ENCODE measurements around the gene SORBS1. TPM values are rescaled to one million over a fixed set of nuclear protein-coding genes. Genes with fewer than 3 reads are reported as not detected.

SORBS1 gene
- total and polyA plus RNA-seq, 8 donors, result 11.4 to 25.6 (median 16.8) TPM

DNA sequence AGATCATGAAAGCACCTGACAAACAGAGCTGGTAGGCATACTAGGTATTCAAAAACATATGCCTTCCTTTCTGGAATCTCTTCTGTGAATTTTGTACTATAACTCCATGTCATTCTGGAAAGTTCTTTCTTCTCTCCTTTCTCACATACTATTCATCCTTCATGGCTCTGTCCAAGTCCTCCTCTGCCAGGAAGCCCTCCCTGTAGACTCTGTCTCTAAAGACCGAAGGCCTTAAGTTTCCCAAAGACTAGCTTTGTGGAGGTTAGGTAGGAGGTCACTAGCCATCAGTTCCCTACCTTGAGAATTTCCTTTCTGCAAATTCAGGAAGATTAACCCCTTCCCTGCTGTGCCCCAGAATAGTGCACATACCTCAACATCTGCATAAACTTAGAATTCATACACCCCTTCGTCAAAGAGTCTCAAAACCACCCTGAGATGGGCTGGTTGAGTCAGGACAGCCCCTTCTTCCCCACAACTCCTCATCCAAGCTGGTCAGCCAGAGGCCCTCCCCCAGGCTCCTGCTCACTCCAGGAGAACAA, 20.6 kb downstream of the SORBS1 start:
- no peaks in the 10 kb centered on the region for H3K27me3 ChIP-seq
- TF ChIP-seq, protein P1, sequence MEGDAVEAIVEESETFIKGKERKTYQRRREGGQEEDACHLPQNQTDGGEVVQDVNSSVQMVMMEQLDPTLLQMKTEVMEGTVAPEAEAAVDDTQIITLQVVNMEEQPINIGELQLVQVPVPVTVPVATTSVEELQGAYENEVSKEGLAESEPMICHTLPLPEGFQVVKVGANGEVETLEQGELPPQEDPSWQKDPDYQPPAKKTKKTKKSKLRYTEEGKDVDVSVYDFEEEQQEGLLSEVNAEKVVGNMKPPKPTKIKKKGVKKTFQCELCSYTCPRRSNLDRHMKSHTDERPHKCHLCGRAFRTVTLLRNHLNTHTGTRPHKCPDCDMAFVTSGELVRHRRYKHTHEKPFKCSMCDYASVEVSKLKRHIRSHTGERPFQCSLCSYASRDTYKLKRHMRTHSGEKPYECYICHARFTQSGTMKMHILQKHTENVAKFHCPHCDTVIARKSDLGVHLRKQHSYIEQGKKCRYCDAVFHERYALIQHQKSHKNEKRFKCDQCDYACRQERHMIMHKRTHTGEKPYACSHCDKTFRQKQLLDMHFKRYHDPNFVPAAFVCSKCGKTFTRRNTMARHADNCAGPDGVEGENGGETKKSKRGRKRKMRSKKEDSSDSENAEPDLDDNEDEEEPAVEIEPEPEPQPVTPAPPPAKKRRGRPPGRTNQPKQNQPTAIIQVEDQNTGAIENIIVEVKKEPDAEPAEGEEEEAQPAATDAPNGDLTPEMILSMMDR (IDR thresholded peaks at IDR 0.05), result no peak
- 95 to 98% methylated on average over 2 of the region's 2 CpGs for WGBS, 2 donors
- H3K4me1 ChIP-seq, result peaks cover 0 to 13% (median 7%) of the 10 kb centered on the region in 3 donors
- no peaks in the 10 kb centered on the region for H3K36me3 ChIP-seq
- DNase-seq (no peak), ATAC-seq (no peak), FAIRE-seq (no peak)
- no peaks in the 10 kb centered on the region for H3K9me3 ChIP-seq
- H3K27ac ChIP-seq, result no peak overlapping the region
- intact Hi-C loops (cut with DNase I), result no loop called here
- H3K4me3 ChIP-seq, result no peak overlapping the region

DNA sequence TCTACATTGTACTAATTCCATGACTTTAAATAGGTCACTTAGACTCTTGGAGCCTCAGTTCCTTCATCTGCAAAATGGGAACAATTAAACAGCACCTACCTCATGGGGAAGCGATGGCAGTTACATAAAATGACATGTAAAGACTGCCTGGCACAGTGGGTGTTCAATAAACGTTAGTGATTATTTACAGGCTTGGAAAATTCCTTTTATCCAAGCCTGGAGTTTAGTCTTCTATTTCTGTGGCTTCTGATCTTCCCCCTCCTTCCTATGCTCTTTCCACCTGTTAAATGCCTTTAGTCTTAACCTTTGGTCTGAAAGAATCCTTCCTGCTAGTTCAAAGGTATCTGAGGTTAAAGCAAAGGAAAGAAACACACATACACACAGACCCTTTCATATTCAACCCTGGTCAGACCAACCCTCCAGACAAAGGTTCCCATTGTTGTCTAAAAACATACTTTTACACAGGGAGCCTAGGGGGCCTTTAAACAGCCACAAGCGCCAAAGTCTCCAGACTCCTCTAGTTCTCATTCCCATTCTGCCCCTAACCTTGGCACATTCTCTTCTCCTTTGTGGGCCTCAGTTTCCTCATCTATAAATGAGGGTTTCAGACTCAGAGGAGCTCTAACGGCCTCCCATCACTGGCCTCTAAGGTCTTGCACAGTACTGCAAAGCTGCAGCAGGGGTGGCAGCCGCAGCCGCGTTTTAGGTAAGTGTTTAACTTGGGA, 21.4 kb downstream of the SORBS1 start:
- H3K4me3 ChIP-seq, result no peak overlapping the region
- FAIRE-seq (no peak), ATAC-seq (no peak), DNase-seq (no peak)
- whole genome bisulfite sequencing, 2 donors, result 69 to 73% methylated on average over 7 of the region's 7 CpGs
- no peaks in the 10 kb centered on the region for H3K36me3 ChIP-seq
- TF ChIP-seq, protein P1 (IDR thresholded peaks at IDR 0.05), result no peak
- intact Hi-C loops (cut with DNase I), result no loop called here
- peaks cover 0 to 13% (median 7%) of the 10 kb centered on the region in 3 donors for H3K4me1 ChIP-seq
- H3K27ac ChIP-seq, result no peak overlapping the region
- no peaks in the 10 kb centered on the region for H3K27me3 ChIP-seq
- H3K9me3 ChIP-seq, result no peaks in the 10 kb centered on the region

DNA sequence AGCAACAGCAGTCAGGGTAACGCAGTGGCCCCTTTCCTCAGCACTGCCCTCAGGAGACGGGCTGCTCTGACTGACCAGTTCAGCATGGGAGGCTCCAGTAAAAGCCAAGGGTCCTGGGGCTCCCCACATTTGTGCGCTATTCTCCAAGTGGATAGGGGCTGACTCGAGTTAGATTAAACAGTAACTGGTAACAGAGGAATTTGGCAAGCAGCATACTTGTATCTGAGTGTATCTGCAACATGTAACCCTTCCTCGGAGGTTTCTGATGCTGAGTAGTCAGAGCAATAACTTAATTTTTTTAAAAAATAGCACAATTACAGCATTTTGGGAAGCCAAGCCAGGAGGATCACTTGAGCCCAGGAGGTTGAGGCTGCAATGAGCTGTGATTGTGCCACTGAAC, 22.8 kb downstream of the SORBS1 start:
- no peaks in the 10 kb centered on the region for H3K27me3 ChIP-seq
- ATAC-seq, result peak in 2 of 4 donors; percentile 14 to 24
- DNase-seq, result no peak
- intact Hi-C loops (cut with DNase I), result no loop called here
- peaks cover 0 to 13% (median 7%) of the 10 kb centered on the region in 3 donors for H3K4me1 ChIP-seq
- no peaks in the 10 kb centered on the region for H3K9me3 ChIP-seq
- H3K36me3 ChIP-seq, result no peaks in the 10 kb centered on the region
- H3K4me3 ChIP-seq, result no peak overlapping the region
- 54 to 58% methylated on average over 5 of the region's 5 CpGs for WGBS, 2 donors
- FAIRE-seq, result no peak
- TF ChIP-seq, protein P1 (IDR thresholded peaks at IDR 0.05), result no peak
- H3K27ac ChIP-seq, result no peak overlapping the region

DNA sequence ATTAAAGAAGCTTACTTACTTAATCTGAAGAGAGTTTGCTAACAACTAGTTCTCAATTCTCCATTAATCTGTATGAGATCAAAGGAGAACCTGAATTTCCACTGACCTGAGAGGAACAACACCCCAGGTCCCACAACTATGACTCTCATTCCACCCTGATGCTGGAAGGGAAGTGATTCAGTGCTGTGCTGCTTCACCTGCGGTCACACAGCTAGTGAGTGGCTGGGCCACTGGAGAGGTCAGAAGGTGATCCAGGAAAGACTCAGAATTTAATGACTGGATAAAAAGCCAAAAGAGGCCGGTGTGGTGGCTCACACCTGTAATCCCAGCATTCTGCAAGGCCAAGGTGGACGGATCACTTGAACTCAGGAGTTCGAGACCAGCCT, 23.6 kb downstream of the SORBS1 start:
- Histone ChIP-seq H3K4me3 (no peak overlapping the region), H3K4me1 (peaks cover 0 to 7% (median 7%) of the 10 kb centered on the region in 3 donors), H3K9me3 (no peaks in the 10 kb centered on the region), H3K36me3 (no peaks in the 10 kb centered on the region), H3K27me3 (no peaks in the 10 kb centered on the region), H3K27ac (no peak overlapping the region)
- TF ChIP-seq, protein P1 (IDR thresholded peaks at IDR 0.05), result no peak
- 88 to 96% methylated on average over 4 of the region's 4 CpGs for WGBS, 2 donors
- DNase-seq (no peak), ATAC-seq (no peak), FAIRE-seq (no peak)
- intact Hi-C loops (cut with DNase I), result no loop called here

All from pancreas (tissue), 10 donors.